Thoracic aorta (tissue), 2 donors: ENCODE data around the gene FMNL2. TPM values are rescaled to one million over a fixed set of nuclear protein-coding genes. Genes with fewer than 3 reads are reported as not detected.

ENCODE experiments used
- ATAC-seq: fragments of 150-250 bp; one replicate; pipeline ENCODE4 v1.8.0; 2017; ENCODE audit warnings: low read depth; ENCODE audit not compliant: insufficient number of reproducible peaks, low FRiP score
- DNase-seq: peaks from one replicate; pipeline ENCODE4 v3.0.0-alpha.2; 2020; ENCODE audit warnings: low spot score
- H3K27ac ChIP-seq, 2 donors: fragments of 200-600 bp; sonication (generic); 1 replicate in 1 of 2; 2 replicates in 1 of 2; pipeline ENCODE4 v1.5.1; 2016; ENCODE audit warnings: mild to moderate bottlenecking in 2 of 2, moderate library complexity in 2 of 2
- H3K27me3 ChIP-seq: fragments of 200-600 bp; sonication (generic); replicated peaks from 2 replicates; pipeline ENCODE4 v1.6.0; 2016; ENCODE audit warnings: mild to moderate bottlenecking; ENCODE audit not compliant: insufficient read depth
- H3K36me3 ChIP-seq: fragments of 200-600 bp; sonication (generic); one replicate; pipeline ENCODE4 v1.5.1; 2016
- H3K4me1 ChIP-seq, 2 donors: fragments of 200-600 bp; sonication (generic); 1 replicate in 1 of 2; 2 replicates in 1 of 2; pipeline versions ENCODE4 v1.5.1 to v1.6.0; 2016; ENCODE audit warnings: low read depth in 2 of 2, mild to moderate bottlenecking in 1 of 2; ENCODE audit not compliant: control insufficient read depth in 1 of 2
- H3K4me3 ChIP-seq: fragments of 200-600 bp; sonication (generic); 2 replicates; pipeline ENCODE4 v1.5.1; 2016; ENCODE audit warnings: mild to moderate bottlenecking
- H3K9me3 ChIP-seq: fragments of 200-600 bp; sonication (generic); 2 replicates; pipeline ENCODE4 v1.5.1; 2016
- total RNA-seq, 2 donors: library from RNA; depleted of rRNA; stranded (reverse); fragments of >200 nt; gene quantifications; one replicate each; pipeline versions ENCODE4 v1.1.0 to v1.2.3, GENCODE V29; 2016
- TF ChIP-seq, protein P1 (sequence below): fragments of 200-600 bp; sonication (generic); IDR thresholded peaks from one replicate; pipeline ENCODE4 v1.5.1; 2019; ENCODE audit warnings: antibody characterized with exemption

Gene FMNL2
- total RNA-seq, 2 donors from 2014 or later = 30.6 to 87.0 TPM

DNA sequence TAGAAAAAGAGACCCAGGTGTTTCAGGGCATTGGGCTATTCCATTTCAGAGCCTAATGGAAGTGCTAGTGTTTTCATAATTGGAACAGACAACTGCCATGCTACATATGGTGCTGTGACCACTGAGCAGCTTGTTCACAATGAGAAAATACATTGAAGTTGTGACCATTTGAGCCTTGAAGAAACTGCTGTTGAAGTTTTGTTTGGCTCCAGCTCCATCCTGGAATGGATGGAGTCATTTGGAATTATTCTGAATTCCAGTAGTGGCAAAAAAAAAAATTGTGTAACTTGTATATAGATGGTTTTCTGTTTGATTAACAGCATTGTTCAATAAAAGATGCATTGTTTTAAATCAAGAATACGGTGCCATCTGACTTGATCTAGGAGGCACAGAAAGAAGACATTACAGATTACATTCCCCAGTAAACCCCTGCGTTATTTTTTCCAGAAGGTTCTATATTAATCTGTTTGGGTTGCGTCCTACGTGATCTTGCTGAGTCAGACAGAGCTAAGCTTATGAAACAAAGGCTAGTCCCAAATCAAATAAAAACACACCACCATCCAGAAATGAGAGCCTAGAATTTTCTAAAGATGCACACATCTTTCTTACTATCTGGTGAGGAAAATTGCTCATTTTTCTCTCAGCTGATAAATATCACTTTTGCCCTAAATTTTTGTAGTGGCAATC lies 19.2 kb downstream of the FMNL2 start:
- no peak for DNase-seq
- ATAC-seq = no peak
- H3K27me3 ChIP-seq = no peaks in the 10 kb centered on the region
- TF ChIP-seq, protein P1, sequence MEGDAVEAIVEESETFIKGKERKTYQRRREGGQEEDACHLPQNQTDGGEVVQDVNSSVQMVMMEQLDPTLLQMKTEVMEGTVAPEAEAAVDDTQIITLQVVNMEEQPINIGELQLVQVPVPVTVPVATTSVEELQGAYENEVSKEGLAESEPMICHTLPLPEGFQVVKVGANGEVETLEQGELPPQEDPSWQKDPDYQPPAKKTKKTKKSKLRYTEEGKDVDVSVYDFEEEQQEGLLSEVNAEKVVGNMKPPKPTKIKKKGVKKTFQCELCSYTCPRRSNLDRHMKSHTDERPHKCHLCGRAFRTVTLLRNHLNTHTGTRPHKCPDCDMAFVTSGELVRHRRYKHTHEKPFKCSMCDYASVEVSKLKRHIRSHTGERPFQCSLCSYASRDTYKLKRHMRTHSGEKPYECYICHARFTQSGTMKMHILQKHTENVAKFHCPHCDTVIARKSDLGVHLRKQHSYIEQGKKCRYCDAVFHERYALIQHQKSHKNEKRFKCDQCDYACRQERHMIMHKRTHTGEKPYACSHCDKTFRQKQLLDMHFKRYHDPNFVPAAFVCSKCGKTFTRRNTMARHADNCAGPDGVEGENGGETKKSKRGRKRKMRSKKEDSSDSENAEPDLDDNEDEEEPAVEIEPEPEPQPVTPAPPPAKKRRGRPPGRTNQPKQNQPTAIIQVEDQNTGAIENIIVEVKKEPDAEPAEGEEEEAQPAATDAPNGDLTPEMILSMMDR = no peak
- H3K36me3 ChIP-seq = no peaks in the 10 kb centered on the region
- H3K9me3 ChIP-seq = no peaks in the 10 kb centered on the region
- peaks cover 9 to 29% of the 10 kb centered on the region in 2 donors for H3K4me1 ChIP-seq
- H3K27ac ChIP-seq = peak overlapping the region; percentile 40 to 56
- peak overlapping the region; percentile 47 for H3K4me3 ChIP-seq

DNA sequence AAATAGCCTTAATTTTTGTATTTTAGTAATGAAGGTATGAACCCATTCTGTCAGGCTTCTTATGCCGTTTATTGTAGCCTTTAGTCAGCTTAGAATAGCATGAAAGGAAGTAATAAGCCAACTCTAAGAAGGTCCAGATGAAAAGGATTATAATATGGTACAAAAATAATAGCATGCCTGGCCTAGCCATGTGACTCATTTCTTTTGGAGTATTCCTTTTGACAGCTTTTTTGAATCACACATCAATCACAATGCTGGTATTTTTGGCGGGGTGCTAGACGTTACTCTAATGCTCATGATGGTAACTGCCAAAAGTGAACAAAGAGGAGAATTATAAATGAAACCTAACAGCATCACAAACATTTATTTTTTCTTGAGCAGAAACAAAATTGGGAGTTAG lies 19.9 kb downstream of the FMNL2 start:
- no peak for DNase-seq

DNA sequence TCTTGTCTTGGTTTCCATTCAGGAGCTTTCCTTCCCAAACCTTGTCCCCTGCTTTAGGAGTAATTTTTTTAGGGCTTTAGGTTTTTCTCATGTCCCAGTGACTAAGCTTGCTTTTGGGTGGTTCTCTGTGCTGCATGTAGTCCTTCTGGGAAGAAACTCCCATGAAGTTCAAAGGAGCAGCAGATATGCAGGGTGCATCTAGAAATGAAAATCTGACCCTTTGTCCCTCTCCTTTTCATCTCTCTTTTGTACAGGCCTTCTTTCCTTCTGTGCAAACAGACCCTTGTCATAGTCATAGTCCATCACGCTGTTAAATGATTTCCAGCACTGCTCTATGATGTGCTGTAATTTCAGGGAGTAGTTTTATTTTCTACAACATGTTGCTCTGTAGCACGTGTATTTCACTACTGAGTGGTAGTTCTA lies 20.4 kb downstream of the FMNL2 start:
- no peaks in the 10 kb centered on the region for H3K36me3 ChIP-seq
- peak overlapping the region; percentile 47 for H3K4me3 ChIP-seq
- TF ChIP-seq, protein P1 = no peak
- no peaks in the 10 kb centered on the region for H3K27me3 ChIP-seq
- peak overlapping the region; percentile 40 to 51 for H3K27ac ChIP-seq
- DNase-seq = no peak
- ATAC-seq = no peak
- H3K9me3 ChIP-seq = no peaks in the 10 kb centered on the region
- peaks cover 9 to 34% of the 10 kb centered on the region in 2 donors for H3K4me1 ChIP-seq

More for the DNA sequence above, 19.9 kb downstream of the FMNL2 start:
- Histone ChIP-seq H3K4me1 (peaks cover 9 to 32% of the 10 kb centered on the region in 2 donors), H3K4me3 (peak overlapping the region; percentile 47), H3K36me3 (no peaks in the 10 kb centered on the region), H3K27me3 (no peaks in the 10 kb centered on the region), H3K27ac (peak overlapping the region; percentile 40 to 56), H3K9me3 (no peaks in the 10 kb centered on the region)
- no peak for ATAC-seq
- TF ChIP-seq, protein P1 = no peak

DNA sequence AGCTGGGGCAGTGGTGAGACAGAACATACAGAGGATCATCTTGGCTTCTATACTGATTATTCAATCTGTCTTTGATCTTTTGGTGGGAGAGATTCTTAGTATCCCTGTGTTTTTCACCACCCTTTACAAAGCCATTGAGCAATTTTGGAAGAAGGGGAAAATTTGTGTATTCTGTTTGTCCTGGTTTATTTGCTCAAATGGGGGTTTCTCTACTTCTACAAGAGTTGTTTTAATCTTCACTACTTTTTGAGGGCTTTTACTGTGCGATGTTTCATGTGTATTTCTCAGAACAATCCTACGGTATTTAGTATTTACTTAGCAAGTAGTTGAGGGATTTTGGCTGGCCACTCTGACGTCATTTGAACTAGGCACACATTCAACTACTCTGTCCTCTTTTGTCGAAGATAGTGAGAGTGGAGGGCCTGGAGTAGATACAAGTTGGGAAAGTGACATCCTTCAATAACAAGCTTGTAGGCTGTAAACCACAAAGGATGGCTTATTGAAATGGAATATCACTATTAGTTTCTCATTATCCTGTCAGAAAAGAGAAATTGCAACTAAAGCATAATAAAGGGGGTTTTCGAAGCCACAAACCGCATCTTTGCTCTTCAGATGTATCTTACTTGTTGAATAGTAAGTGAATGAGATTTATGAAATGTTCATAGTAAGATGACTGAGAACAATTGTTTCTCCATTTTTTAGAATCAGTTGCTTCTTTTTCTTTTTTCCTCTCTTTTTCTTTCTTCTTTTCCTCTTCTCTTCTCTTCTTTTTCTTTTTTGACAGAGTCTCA lies 24.8 kb downstream of the FMNL2 start:
- no peak overlapping the region for H3K27ac ChIP-seq
- no peak overlapping the region for H3K4me3 ChIP-seq
- TF ChIP-seq, protein P1 = no peak
- H3K9me3 ChIP-seq = no peaks in the 10 kb centered on the region
- H3K4me1 ChIP-seq = peaks cover 5 to 24% of the 10 kb centered on the region in 2 donors
- DNase-seq (no peak), ATAC-seq (no peak)
- no peaks in the 10 kb centered on the region for H3K27me3 ChIP-seq
- H3K36me3 ChIP-seq = no peaks in the 10 kb centered on the region

DNA sequence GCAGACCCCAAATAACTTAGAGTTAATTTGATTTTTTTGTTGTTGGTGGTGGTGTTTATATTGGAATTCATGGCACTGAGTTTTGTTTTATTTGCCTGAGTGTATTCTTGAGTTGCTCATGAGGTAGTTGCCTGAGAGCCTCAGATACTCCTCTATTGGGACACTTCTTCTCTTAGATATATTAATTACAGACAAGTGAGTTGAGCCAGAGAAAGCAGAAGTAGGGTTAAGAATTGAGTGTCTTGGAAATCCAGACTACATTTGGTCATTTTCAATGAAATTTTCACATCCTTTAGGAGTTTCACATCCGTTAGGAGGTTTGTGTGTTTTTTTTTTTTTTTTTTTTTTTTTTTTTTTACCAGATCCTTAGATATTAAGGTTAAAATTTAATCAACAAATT lies 29.0 kb downstream of the FMNL2 start:
- H3K27ac ChIP-seq = no peak overlapping the region
- no peak overlapping the region for H3K4me3 ChIP-seq
- H3K27me3 ChIP-seq = no peaks in the 10 kb centered on the region
- H3K36me3 ChIP-seq = no peaks in the 10 kb centered on the region
- TF ChIP-seq, protein P1 = no peak
- peaks cover 0 to 30% of the 10 kb centered on the region in 2 donors for H3K4me1 ChIP-seq
- ATAC-seq (no peak), DNase-seq (no peak)
- no peaks in the 10 kb centered on the region for H3K9me3 ChIP-seq
